OCI-LY1 (cell line): Measurements from ENCODE around the gene DIPK2B.

Experiments
- H2AFZ ChIP-seq: fragments of 200-600 bp; sonication (generic), shearing (Covaris generic); 2 replicates; pipeline ENCODE4 v1.6.0; 2014; ENCODE audit warnings: antibody characterized with exemption, mild to moderate bottlenecking, low read length
- H3F3A ChIP-seq: fragments of 200-600 bp; sonication (generic), shearing (Covaris generic); 2 replicates; pipeline ENCODE4 v1.6.0; 2014; ENCODE audit warnings: mild to moderate bottlenecking, antibody characterized with exemption, low read length, moderate library complexity; ENCODE audit not compliant: insufficient read depth
- H3K27ac ChIP-seq: fragments of 200-600 bp; sonication (generic); 2 replicates; pipeline ENCODE4 v1.5.1; 2014; ENCODE audit warnings: low read length, mixed run types, mild to moderate bottlenecking, low read depth; ENCODE audit not compliant: poor library complexity, severe bottlenecking
- H3K27me3 ChIP-seq: fragments of 200-600 bp; sonication (generic); 2 replicates; pipeline ENCODE4 v1.6.0; 2014; ENCODE audit warnings: antibody characterized with exemption, mild to moderate bottlenecking, low read length, moderate library complexity; ENCODE audit not compliant: insufficient read depth
- H3K36me3 ChIP-seq: fragments of 200-600 bp; sonication (generic); 2 replicates; pipeline ENCODE4 v1.6.1; 2014; ENCODE audit warnings: mild to moderate bottlenecking, antibody characterized with exemption, low read length, moderate library complexity, mixed read lengths; ENCODE audit not compliant: insufficient read depth
- H3K4me1 ChIP-seq: fragments of 200-600 bp; sonication (generic); 2 replicates; pipeline ENCODE4 v1.5.1; 2014; ENCODE audit warnings: mild to moderate bottlenecking, low read length, moderate library complexity; ENCODE audit not compliant: insufficient read depth, severe bottlenecking
- H3K4me2 ChIP-seq: fragments of 200-600 bp; sonication (generic), shearing (Covaris generic); 2 replicates; pipeline ENCODE4 v1.6.1; 2014; ENCODE audit warnings: low read length
- H3K4me3 ChIP-seq: fragments of 200-600 bp; sonication (generic); 2 replicates; pipeline ENCODE4 v1.5.1; 2014; ENCODE audit warnings: low read length, low read depth, mild to moderate bottlenecking, mixed read lengths; ENCODE audit not compliant: poor library complexity, severe bottlenecking
- H3K79me2 ChIP-seq: fragments of 200-600 bp; shearing (Covaris generic); 2 replicates; pipeline ENCODE4 v1.6.1; 2016; ENCODE audit warnings: mixed run types, low read length, mixed read lengths; ENCODE audit not compliant: insufficient read depth
- H3K9ac ChIP-seq: fragments of 200-600 bp; sonication (generic), shearing (Covaris generic); 2 replicates; pipeline ENCODE4 v1.6.1; 2014; ENCODE audit warnings: mild to moderate bottlenecking, low read length, mixed read lengths
- H3K9me2 ChIP-seq: fragments of 200-600 bp; sonication (generic), shearing (Covaris generic); 2 replicates; pipeline ENCODE4 v1.6.1; 2014; ENCODE audit warnings: low read depth, mild to moderate bottlenecking, low read length, mixed read lengths
- H3K9me3 ChIP-seq: fragments of 200-600 bp; shearing (Covaris generic); 2 replicates; pipeline ENCODE4 v1.6.1; 2014; ENCODE audit warnings: low read length, mixed read lengths
- H4K20me1 ChIP-seq: fragments of 200-600 bp; sonication (generic), shearing (Covaris generic); 2 replicates; pipeline ENCODE4 v1.6.0; 2016; ENCODE audit warnings: mild to moderate bottlenecking, low read length; ENCODE audit not compliant: insufficient read depth
- EZH2 ChIP-seq: fragments of 200-600 bp; sonication (generic), shearing (Covaris generic); IDR thresholded peaks from 2 replicates; pipeline ENCODE4 v1.8.0; 2017; ENCODE audit warnings: borderline replicate concordance, mixed run types, mild to moderate bottlenecking, antibody characterized with exemption, low read length, moderate library complexity, mixed read lengths
- TF ChIP-seq, protein P1 (sequence below): fragments of 200-600 bp; sonication (generic), shearing (Covaris generic); IDR thresholded peaks from 2 replicates; pipeline ENCODE4 v1.5.1; 2017; ENCODE audit warnings: mild to moderate bottlenecking, antibody characterized with exemption, low read length, moderate library complexity, mixed read lengths

DIPK2B gene

DNA sequence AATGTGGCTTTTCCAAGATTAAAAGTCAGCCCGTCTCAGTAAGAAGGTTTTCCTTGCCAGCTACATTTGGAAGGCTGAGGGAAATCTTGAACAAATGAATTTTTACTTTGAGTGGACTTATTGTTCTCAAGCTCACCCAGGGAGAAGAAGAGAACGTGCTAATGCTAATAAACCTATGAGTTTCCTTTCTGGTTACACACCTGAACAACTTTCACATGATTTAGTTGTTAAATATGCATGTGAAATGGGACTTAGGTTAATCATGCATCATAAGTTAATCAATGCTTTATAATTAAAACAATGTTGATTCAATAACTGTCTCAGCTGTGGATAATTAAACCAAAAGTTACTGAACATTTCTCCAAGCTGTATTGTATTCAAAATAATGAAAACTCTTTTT is 33.9 kb downstream of the DIPK2B start:
- H2AFZ ChIP-seq: no peak overlapping the region
- H3K27me3 ChIP-seq: no peaks in the 10 kb centered on the region
- no peaks in the 10 kb centered on the region for H3K79me2 ChIP-seq
- no peak overlapping the region for H3K4me3 ChIP-seq
- no peak overlapping the region for H3K9ac ChIP-seq
- H4K20me1 ChIP-seq: no peaks in the 10 kb centered on the region
- no peaks in the 10 kb centered on the region for H3F3A ChIP-seq
- H3K9me2 ChIP-seq: no peaks in the 10 kb centered on the region
- H3K4me2 ChIP-seq: no peak overlapping the region
- H3K36me3 ChIP-seq: no peaks in the 10 kb centered on the region
- no peaks in the 10 kb centered on the region for H3K9me3 ChIP-seq
- H3K4me1 ChIP-seq: no peaks in the 10 kb centered on the region
- no peak overlapping the region for H3K27ac ChIP-seq
- no peak for TF ChIP-seq EZH2
- TF ChIP-seq, protein P1, sequence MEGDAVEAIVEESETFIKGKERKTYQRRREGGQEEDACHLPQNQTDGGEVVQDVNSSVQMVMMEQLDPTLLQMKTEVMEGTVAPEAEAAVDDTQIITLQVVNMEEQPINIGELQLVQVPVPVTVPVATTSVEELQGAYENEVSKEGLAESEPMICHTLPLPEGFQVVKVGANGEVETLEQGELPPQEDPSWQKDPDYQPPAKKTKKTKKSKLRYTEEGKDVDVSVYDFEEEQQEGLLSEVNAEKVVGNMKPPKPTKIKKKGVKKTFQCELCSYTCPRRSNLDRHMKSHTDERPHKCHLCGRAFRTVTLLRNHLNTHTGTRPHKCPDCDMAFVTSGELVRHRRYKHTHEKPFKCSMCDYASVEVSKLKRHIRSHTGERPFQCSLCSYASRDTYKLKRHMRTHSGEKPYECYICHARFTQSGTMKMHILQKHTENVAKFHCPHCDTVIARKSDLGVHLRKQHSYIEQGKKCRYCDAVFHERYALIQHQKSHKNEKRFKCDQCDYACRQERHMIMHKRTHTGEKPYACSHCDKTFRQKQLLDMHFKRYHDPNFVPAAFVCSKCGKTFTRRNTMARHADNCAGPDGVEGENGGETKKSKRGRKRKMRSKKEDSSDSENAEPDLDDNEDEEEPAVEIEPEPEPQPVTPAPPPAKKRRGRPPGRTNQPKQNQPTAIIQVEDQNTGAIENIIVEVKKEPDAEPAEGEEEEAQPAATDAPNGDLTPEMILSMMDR: no peak

DNA sequence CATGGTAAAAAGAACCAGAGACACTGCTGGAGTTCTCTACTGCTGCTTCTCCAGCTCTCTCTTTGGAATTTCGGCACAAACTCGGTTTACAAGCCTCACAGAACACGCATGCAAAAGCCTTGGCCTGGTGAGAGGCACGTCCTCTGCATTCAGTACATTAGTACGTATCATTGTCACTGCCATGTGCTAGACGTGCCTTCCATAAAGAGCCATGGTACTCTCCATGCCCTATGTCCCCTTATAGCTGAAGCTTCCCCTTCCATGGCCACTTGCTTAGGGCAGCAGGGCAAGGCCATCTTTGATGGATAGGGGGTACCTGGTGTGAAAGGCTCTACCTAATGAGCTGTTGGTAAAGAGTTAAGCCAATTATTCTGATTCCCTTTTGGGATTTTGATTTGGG is 35.0 kb downstream of the DIPK2B start:
- Histone ChIP-seq H2AFZ (no peak overlapping the region), H3K4me1 (no peaks in the 10 kb centered on the region), H3K27ac (no peak overlapping the region), H3K4me2 (no peak overlapping the region), H3K79me2 (no peaks in the 10 kb centered on the region), H4K20me1 (no peaks in the 10 kb centered on the region), H3K4me3 (no peak overlapping the region), H3K9me3 (no peaks in the 10 kb centered on the region), H3K36me3 (no peaks in the 10 kb centered on the region), H3K27me3 (no peaks in the 10 kb centered on the region), H3F3A (no peaks in the 10 kb centered on the region), H3K9me2 (no peaks in the 10 kb centered on the region), H3K9ac (no peak overlapping the region)
- TF ChIP-seq, protein P1: no peak
- no peak for TF ChIP-seq EZH2

DNA sequence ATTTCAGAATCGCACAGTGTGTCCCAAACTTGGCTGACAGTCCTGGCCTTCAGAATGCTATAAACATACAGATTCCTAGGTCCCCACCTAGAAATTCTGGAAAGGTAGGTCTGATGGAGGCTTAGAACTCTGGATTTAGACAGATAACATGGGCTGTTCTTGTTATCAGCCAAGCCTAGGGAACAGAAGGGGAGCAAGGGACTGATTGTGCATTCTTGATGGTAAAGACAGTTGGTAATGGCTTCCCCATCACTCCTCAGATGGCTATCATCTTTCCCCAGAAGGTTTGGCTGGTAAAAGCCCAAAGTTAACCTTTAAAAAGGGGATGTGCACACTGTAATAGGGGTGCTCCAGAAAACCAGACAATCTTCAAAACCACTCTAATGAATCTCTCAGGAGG is 35.7 kb downstream of the DIPK2B start:
- Histone ChIP-seq H3K36me3 (no peaks in the 10 kb centered on the region), H3K9me3 (no peaks in the 10 kb centered on the region), H2AFZ (no peak overlapping the region), H3K4me2 (no peak overlapping the region), H3K79me2 (no peaks in the 10 kb centered on the region), H3K9me2 (no peaks in the 10 kb centered on the region), H3K27me3 (no peaks in the 10 kb centered on the region), H3K9ac (no peak overlapping the region), H3K4me1 (no peaks in the 10 kb centered on the region), H3K4me3 (no peak overlapping the region), H4K20me1 (no peaks in the 10 kb centered on the region), H3K27ac (no peak overlapping the region), H3F3A (no peaks in the 10 kb centered on the region)
- TF ChIP-seq, protein P1: no peak
- TF ChIP-seq EZH2: no peak
